ENCODE measurements around the gene PTPRE. TPM values are rescaled to one million over a fixed set of nuclear protein-coding genes. Genes with fewer than 3 reads are reported as not detected.

PTPRE gene
- total RNA-seq, 1 donor from 2014 or later, result 1.2 TPM

GRCh38 chr10:127983344-127984100, 76.6 kb downstream of the PTPRE start:
- H3K4me1 Mint-ChIP-seq (ENCODE audit: unreplicated experiment), result no peaks in the 10 kb centered on the region
- H3K27ac Mint-ChIP-seq (ENCODE audit: unreplicated experiment), result no peak overlapping the region
- no peak overlapping the region for H3K4me3 Mint-ChIP-seq (ENCODE audit: unreplicated experiment)
- no peak for TF ChIP-seq CTCF (IDR thresholded peaks at IDR 0.05)
- DNase-seq (ENCODE audit: extremely low spot score, unreplicated experiment), result no peak
- no peaks in the 10 kb centered on the region for H3K27me3 Mint-ChIP-seq (ENCODE audit: unreplicated experiment)
- H3K36me3 Mint-ChIP-seq (ENCODE audit: unreplicated experiment), result peaks cover 1% of the 10 kb centered on the region
- H3K9me3 Mint-ChIP-seq (ENCODE audit: unreplicated experiment), result peaks cover 4% of the 10 kb centered on the region

DNA sequence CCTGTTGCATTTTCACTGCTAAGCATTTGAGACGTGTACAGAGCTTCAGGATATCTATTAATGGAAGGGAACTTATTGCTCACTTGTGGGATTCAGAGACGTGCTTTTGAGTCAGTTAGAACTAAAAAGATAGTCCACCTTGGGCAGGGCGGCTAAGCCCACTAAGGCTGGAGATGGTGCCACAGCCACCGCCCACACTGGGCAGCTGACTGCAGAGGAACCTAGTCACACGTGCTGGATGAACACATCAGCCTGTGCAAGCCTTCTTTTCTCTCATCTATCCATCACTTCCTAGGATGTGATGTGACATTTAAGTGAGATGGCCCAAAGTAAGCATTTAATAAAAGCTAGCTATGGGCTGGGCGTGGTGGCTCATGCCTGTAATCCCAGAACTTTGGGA, 78.0 kb downstream of the PTPRE start:
- no peaks in the 10 kb centered on the region for H3K27me3 Mint-ChIP-seq (ENCODE audit: unreplicated experiment)
- TF ChIP-seq CTCF (IDR thresholded peaks at IDR 0.05), result no peak
- peaks cover 4% of the 10 kb centered on the region for H3K9me3 Mint-ChIP-seq (ENCODE audit: unreplicated experiment)
- DNase-seq (ENCODE audit: extremely low spot score, unreplicated experiment), result no peak
- H3K36me3 Mint-ChIP-seq (ENCODE audit: unreplicated experiment), result peaks cover 1% of the 10 kb centered on the region
- no peak overlapping the region for H3K27ac Mint-ChIP-seq (ENCODE audit: unreplicated experiment)
- H3K4me3 Mint-ChIP-seq (ENCODE audit: unreplicated experiment), result no peak overlapping the region
- H3K4me1 Mint-ChIP-seq (ENCODE audit: unreplicated experiment), result peaks cover 8% of the 10 kb centered on the region

DNA sequence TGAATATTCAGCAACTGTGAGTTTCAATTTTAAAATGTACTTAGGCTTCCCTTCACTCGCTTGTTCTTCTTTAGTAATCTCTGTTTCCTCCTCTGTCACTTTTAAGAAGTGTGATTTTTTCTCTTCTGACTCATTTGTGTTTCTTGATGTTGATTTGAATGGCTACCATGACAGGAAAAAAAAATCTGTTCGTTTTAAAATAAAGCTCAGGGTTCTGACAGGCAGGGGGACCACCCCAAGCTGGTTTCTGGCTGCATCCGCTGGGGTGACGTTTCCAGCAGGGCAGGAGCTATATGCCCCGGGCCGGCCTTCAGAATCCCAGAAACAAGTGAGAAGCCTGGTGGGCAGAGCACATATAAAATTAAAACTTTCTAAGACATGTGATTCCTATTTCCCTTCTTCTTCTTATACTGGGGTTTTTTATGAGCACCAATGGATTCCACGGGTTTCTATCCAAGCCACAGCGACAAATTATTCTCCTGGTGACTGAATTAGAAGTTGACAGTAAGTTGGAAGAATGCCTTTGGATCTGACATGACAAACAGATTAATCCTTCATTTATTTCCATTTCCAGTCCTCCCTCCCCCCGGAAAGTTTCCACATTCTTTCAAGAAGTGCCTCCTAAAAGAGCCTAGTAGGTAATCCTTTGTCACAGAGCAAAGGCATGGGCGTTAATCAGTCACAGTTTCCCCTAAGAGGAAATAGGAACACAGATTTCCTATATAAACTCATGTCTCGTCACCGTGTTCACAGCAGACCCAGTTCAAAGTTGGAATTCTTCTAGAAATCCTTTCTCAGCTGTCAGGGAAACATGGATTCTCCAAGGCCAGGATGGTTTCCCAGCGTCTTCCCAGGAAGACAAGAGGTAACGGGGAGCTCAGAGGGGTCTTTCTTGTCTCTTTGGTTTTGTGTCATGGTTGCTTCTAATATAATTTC, 79.9 kb downstream of the PTPRE start:
- Mint-ChIP-seq H3K9me3 (ENCODE audit: unreplicated experiment) (no peaks in the 10 kb centered on the region), H3K27me3 (ENCODE audit: unreplicated experiment) (no peaks in the 10 kb centered on the region), H3K27ac (ENCODE audit: unreplicated experiment) (no peak overlapping the region), H3K4me1 (ENCODE audit: unreplicated experiment) (peaks cover 27% of the 10 kb centered on the region), H3K4me3 (ENCODE audit: unreplicated experiment) (no peak overlapping the region), H3K36me3 (ENCODE audit: unreplicated experiment) (no peaks in the 10 kb centered on the region)
- TF ChIP-seq CTCF (IDR thresholded peaks at IDR 0.05), result no peak
- DNase-seq (ENCODE audit: extremely low spot score, unreplicated experiment), result no peak

- no peak for DNase-seq (ENCODE audit: extremely low spot score, unreplicated experiment)
- no peaks in the 10 kb centered on the region for H3K27me3 Mint-ChIP-seq (ENCODE audit: unreplicated experiment)
- no peak for TF ChIP-seq CTCF (IDR thresholded peaks at IDR 0.05)
- H3K4me3 Mint-ChIP-seq (ENCODE audit: unreplicated experiment), result no peak overlapping the region
- peaks cover 31% of the 10 kb centered on the region for H3K4me1 Mint-ChIP-seq (ENCODE audit: unreplicated experiment)
- no peak overlapping the region for H3K27ac Mint-ChIP-seq (ENCODE audit: unreplicated experiment)
- no peaks in the 10 kb centered on the region for H3K9me3 Mint-ChIP-seq (ENCODE audit: unreplicated experiment)
- no peaks in the 10 kb centered on the region for H3K36me3 Mint-ChIP-seq (ENCODE audit: unreplicated experiment)
Observed at GRCh38 chr10:127987467-127988380, 80.8 kb downstream of the PTPRE start.

Data from osteocyte (in vitro differentiated cells).